Mesendoderm (in vitro differentiated cells): ENCODE results near the gene BIN1.
"Not testable (repeated sequence)": the region's sequence is repeated elsewhere in the genome, so short reads cannot be mapped to it uniquely, and the experiment has no call there.

Source experiments
- DNase-seq: peaks from one replicate; pipeline ENCODE4 v3.0.0; 2013
- H2AK5ac ChIP-seq: 2 replicates; pipeline ENCODE4 v1.6.1; 2013; ENCODE audit warnings: low read length, inconsistent platforms
- H2BK120ac ChIP-seq: 2 replicates; pipeline ENCODE4 v1.6.1; 2013; ENCODE audit warnings: low read depth, mild to moderate bottlenecking, low read length, moderate library complexity, mixed read lengths
- H2BK15ac ChIP-seq: replicated peaks from 2 replicates; pipeline ENCODE4 v1.6.1; 2013; ENCODE audit warnings: low read depth, mild to moderate bottlenecking, moderate library complexity
- H2BK5ac ChIP-seq: 2 replicates; pipeline ENCODE4 v1.6.1; 2013; ENCODE audit warnings: low read length, inconsistent platforms
- H3K18ac ChIP-seq: 2 replicates; pipeline ENCODE4 v1.6.1; 2013; ENCODE audit warnings: mild to moderate bottlenecking, low read length, mixed read lengths
- H3K23ac ChIP-seq: one replicate; pipeline ENCODE4 v1.6.1; 2013; ENCODE audit warnings: low read length
- H3K27ac ChIP-seq: 2 replicates; pipeline ENCODE4 v1.5.1; 2013; ENCODE audit warnings: low read depth, mild to moderate bottlenecking, inconsistent platforms, low read length, moderate library complexity
- H3K27me3 ChIP-seq: 2 replicates; pipeline ENCODE4 v1.6.1; 2013; ENCODE audit warnings: low read length, control low read depth, mild to moderate bottlenecking, inconsistent platforms; ENCODE audit not compliant: insufficient read depth, poor library complexity
- H3K36me3 ChIP-seq: 2 replicates; pipeline ENCODE4 v1.6.1; 2013; ENCODE audit warnings: low read length, inconsistent platforms; ENCODE audit not compliant: control insufficient read depth, insufficient read depth
- H3K4ac ChIP-seq: one replicate; pipeline ENCODE4 v1.6.1; 2013; ENCODE audit warnings: low read depth, mild to moderate bottlenecking, low read length, moderate library complexity
- H3K4me1 ChIP-seq: 2 replicates; pipeline ENCODE4 v1.6.1; 2013; ENCODE audit warnings: low read depth, low read length, inconsistent platforms; ENCODE audit not compliant: control insufficient read depth
- H3K4me2 ChIP-seq: 2 replicates; pipeline ENCODE4 v1.6.1; 2013; ENCODE audit warnings: low read length
- H3K4me3 ChIP-seq: 2 replicates; pipeline ENCODE4 v1.5.1; 2013; ENCODE audit warnings: mild to moderate bottlenecking, low read length
- H3K56ac ChIP-seq: one replicate; pipeline ENCODE4 v1.6.1; 2013; ENCODE audit warnings: low read length
- H3K79me1 ChIP-seq: 2 replicates; pipeline ENCODE4 v1.6.1; 2013; ENCODE audit warnings: low read length, inconsistent platforms
- H3K79me2 ChIP-seq: 2 replicates; pipeline ENCODE4 v1.6.1; 2013; ENCODE audit warnings: mild to moderate bottlenecking, low read length; ENCODE audit not compliant: control insufficient read depth, insufficient read depth
- H3K9ac ChIP-seq: 2 replicates; pipeline ENCODE4 v1.6.1; 2013; ENCODE audit warnings: low read length, inconsistent platforms
- H4K5ac ChIP-seq: one replicate; pipeline ENCODE4 v1.6.1; 2013; ENCODE audit warnings: low read length
- H4K8ac ChIP-seq: one replicate; pipeline ENCODE4 v1.6.1; 2013; ENCODE audit warnings: low read depth, mild to moderate bottlenecking, control low read depth, low read length, moderate library complexity
- WGBS: extraction: QIAGEN DNeasy Blood & Tissue Kit; methylation state at CpG from one replicate; pipeline ENCODE4 v1.1.7; 2013; ENCODE audit warnings: low lambda C conversion rate, missing lambda C conversion rate; ENCODE audit not compliant: insufficient coverage; ENCODE audit errors: extremely low coverage; 5-methylcytosine and 5-hydroxymethylcytosine counted together

BIN1 gene

GRCh38 chr2:127121776-127122176 lies 14.8 kb upstream of the BIN1 start:
- Histone ChIP-seq H3K79me1 (no peaks in the 10 kb centered on the region), H2BK120ac (no peak overlapping the region), H3K4me3 (no peak overlapping the region), H3K4ac (no peak overlapping the region), H2AK5ac (no peak overlapping the region), H2BK5ac (no peak overlapping the region), H3K27ac (no peak overlapping the region), H3K27me3 (no peaks in the 10 kb centered on the region), H3K56ac (no peak overlapping the region), H4K8ac (no peak overlapping the region), H3K4me1 (no peaks in the 10 kb centered on the region), H2BK15ac (no peak overlapping the region), H3K79me2 (no peaks in the 10 kb centered on the region), H3K18ac (no peak overlapping the region), H3K9ac (no peak overlapping the region), H3K36me3 (no peaks in the 10 kb centered on the region), H4K5ac (no peak overlapping the region), H3K23ac (no peak overlapping the region), H3K4me2 (no peak overlapping the region)
- no peak for DNase-seq
- WGBS = no CpG with 5 or more reads among the region's 7 CpGs

GRCh38 chr2:127121353-127121752 lies 14.4 kb upstream of the BIN1 start:
- Histone ChIP-seq H3K56ac (no peak overlapping the region), H2BK5ac (no peak overlapping the region), H3K4ac (no peak overlapping the region), H3K79me1 (no peaks in the 10 kb centered on the region), H3K36me3 (no peaks in the 10 kb centered on the region), H3K27me3 (no peaks in the 10 kb centered on the region), H2BK120ac (no peak overlapping the region), H3K18ac (no peak overlapping the region), H3K79me2 (no peaks in the 10 kb centered on the region), H3K4me1 (no peaks in the 10 kb centered on the region), H3K9ac (no peak overlapping the region), H2BK15ac (no peak overlapping the region), H3K27ac (no peak overlapping the region), H4K5ac (no peak overlapping the region), H3K23ac (no peak overlapping the region), H2AK5ac (no peak overlapping the region), H3K4me2 (no peak overlapping the region), H3K4me3 (no peak overlapping the region), H4K8ac (no peak overlapping the region)
- no peak for DNase-seq
- no CpG with 5 or more reads among the region's 1 CpG for WGBS

GRCh38 chr2:127120408-127120807 lies 13.5 kb upstream of the BIN1 start:
- not testable (repeated sequence) for H2AK5ac ChIP-seq, DNase-seq, H3K18ac ChIP-seq, H2BK120ac ChIP-seq, H3K36me3 ChIP-seq, H3K4me3 ChIP-seq, H3K4me2 ChIP-seq, H3K23ac ChIP-seq, H3K79me1 ChIP-seq, H3K9ac ChIP-seq, H2BK5ac ChIP-seq, H4K8ac ChIP-seq, H3K79me2 ChIP-seq, H4K5ac ChIP-seq, H3K56ac ChIP-seq, H3K4me1 ChIP-seq, H3K27ac ChIP-seq, H3K27me3 ChIP-seq, H2BK15ac ChIP-seq, H3K4ac ChIP-seq
- no CpG with 5 or more reads among the region's 20 CpGs for WGBS

- no peak overlapping the region for H2BK5ac ChIP-seq
- no peaks in the 10 kb centered on the region for H3K79me2 ChIP-seq
- no peak overlapping the region for H4K8ac ChIP-seq
- H3K4me2 ChIP-seq = no peak overlapping the region
- H3K36me3 ChIP-seq = no peaks in the 10 kb centered on the region
- H2AK5ac ChIP-seq = no peak overlapping the region
- no peak overlapping the region for H4K5ac ChIP-seq
- H3K56ac ChIP-seq = no peak overlapping the region
- no peak overlapping the region for H2BK120ac ChIP-seq
- H3K4ac ChIP-seq = no peak overlapping the region
- no peak overlapping the region for H3K27ac ChIP-seq
- DNase-seq = no peak
- WGBS = no CpG with 5 or more reads among the region's 6 CpGs
- no peak overlapping the region for H2BK15ac ChIP-seq
- no peaks in the 10 kb centered on the region for H3K4me1 ChIP-seq
- H3K27me3 ChIP-seq = no peaks in the 10 kb centered on the region
- H3K4me3 ChIP-seq = no peak overlapping the region
- no peaks in the 10 kb centered on the region for H3K79me1 ChIP-seq
- H3K18ac ChIP-seq = no peak overlapping the region
- no peak overlapping the region for H3K23ac ChIP-seq
- no peak overlapping the region for H3K9ac ChIP-seq
Measured at GRCh38 chr2:127118467-127118866, 11.5 kb upstream of the BIN1 start.

GRCh38 chr2:127118038-127118437 lies 11.1 kb upstream of the BIN1 start:
- H4K5ac ChIP-seq = no peak overlapping the region
- H2BK120ac ChIP-seq = no peak overlapping the region
- no peak overlapping the region for H3K9ac ChIP-seq
- no peak overlapping the region for H3K4ac ChIP-seq
- no peak overlapping the region for H4K8ac ChIP-seq
- WGBS = no CpG with 5 or more reads among the region's 5 CpGs
- no peak overlapping the region for H3K56ac ChIP-seq
- H2BK5ac ChIP-seq = no peak overlapping the region
- DNase-seq = no peak
- no peak overlapping the region for H3K4me3 ChIP-seq
- H3K4me2 ChIP-seq = no peak overlapping the region
- H3K36me3 ChIP-seq = no peaks in the 10 kb centered on the region
- no peaks in the 10 kb centered on the region for H3K79me2 ChIP-seq
- no peak overlapping the region for H3K27ac ChIP-seq
- H3K23ac ChIP-seq = no peak overlapping the region
- H3K27me3 ChIP-seq = no peaks in the 10 kb centered on the region
- H3K18ac ChIP-seq = no peak overlapping the region
- H3K4me1 ChIP-seq = no peaks in the 10 kb centered on the region
- H2AK5ac ChIP-seq = no peak overlapping the region
- no peak overlapping the region for H2BK15ac ChIP-seq
- H3K79me1 ChIP-seq = no peaks in the 10 kb centered on the region

GRCh38 chr2:127117603-127118002 lies 10.6 kb upstream of the BIN1 start:
- H3K4me1 ChIP-seq = no peaks in the 10 kb centered on the region
- no peak overlapping the region for H2BK5ac ChIP-seq
- DNase-seq = no peak
- H2AK5ac ChIP-seq = no peak overlapping the region
- no peaks in the 10 kb centered on the region for H3K27me3 ChIP-seq
- H3K23ac ChIP-seq = no peak overlapping the region
- no peak overlapping the region for H4K5ac ChIP-seq
- no peak overlapping the region for H3K4me3 ChIP-seq
- H4K8ac ChIP-seq = no peak overlapping the region
- H3K4me2 ChIP-seq = no peak overlapping the region
- H2BK120ac ChIP-seq = no peak overlapping the region
- no peak overlapping the region for H3K18ac ChIP-seq
- no peak overlapping the region for H3K56ac ChIP-seq
- H3K79me2 ChIP-seq = no peaks in the 10 kb centered on the region
- H3K79me1 ChIP-seq = no peaks in the 10 kb centered on the region
- H2BK15ac ChIP-seq = no peak overlapping the region
- no peak overlapping the region for H3K27ac ChIP-seq
- no CpG with 5 or more reads among the region's 9 CpGs for WGBS
- no peak overlapping the region for H3K9ac ChIP-seq
- no peaks in the 10 kb centered on the region for H3K36me3 ChIP-seq
- no peak overlapping the region for H3K4ac ChIP-seq
